Activated naive CD4-positive, alpha-beta T cell treated with anti-CD3 and anti-CD28 coated beads, Interleukin-2, amount 50 U/mL, for 16 hours (primary cell): Measurements from ENCODE around the gene MSANTD1.
A peak's percentile ranks its signal among the peaks of the same experiment; 100 is the strongest.

Experiments
- DNase-seq: peaks from one replicate; pipeline ENCODE4 v3.0.0-alpha.2; 2020

MSANTD1 gene

GRCh38 chr4:3248811-3249661 lies at the start of gene MSANTD1:
Gene MSANTD1 (plus strand): TSS chr4:3249159. CDS start chr4:3249223, 64 bp downstream.
- DNase-seq, result peak; percentile 7

DNA sequence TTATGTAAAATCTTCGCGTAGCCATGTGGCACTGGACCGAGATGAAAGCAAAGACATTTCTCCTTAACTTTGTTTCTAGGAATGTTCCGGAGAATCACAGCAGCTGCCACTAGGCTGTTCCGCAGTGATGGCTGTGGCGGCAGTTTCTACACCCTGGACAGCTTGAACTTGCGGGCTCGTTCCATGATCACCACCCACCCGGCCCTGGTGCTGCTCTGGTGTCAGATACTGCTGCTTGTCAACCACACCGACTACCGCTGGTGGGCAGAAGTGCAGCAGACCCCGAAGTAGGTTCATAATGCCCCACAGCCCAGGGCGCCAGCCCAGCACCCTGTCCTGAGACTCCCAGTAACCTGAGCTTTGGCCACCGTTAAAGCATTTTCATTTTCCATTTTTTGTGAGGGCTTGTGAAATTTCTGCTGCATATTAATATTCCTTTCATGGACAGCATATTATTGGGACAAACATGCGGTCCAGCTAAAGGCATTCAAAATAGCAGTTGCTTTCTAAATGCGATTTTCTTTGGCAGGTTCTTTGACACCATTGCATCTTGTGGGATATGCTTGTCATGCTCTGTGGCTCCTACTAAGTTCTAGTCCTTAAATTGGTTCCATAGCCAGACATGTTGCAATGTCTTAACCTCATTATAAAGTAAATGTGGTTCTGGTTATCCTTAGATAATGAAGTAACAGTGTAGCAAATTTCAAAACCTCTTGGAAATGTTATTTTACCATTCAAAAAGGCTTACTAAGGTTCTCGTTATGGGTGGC lies 49.1 kb upstream of the MSANTD1 start:
- DNase-seq, result no peak

DNA sequence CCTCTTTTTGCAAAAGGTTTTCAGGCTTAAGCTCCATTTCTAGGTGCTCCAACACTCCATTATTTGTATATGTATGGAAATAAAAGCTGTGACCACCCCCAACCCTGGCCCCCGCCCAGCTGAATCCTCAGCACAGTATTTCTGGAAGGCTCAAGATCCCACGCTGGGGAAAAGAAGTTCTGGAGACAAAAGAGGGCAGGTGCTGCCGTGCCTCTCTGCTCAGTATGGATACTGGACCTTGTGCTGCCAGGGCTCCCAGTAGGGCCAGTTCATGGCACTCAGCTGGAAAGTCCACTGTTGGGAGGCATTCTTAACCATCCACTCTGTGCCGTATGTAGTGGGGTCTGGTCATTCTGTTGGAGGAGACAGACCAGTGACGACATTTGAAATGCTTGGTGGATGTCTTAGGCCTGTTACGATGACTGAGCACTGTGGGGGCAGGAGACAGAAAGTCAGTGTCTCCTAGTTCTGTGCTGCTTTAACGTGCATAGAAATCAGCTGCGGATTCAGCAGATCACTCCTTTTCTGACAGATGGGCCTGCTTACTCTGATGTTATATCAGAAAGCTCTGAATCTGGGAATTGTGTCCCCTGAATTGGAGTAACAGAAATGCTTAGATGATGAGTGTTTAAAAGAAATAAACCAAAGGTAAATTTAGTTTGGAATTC lies 48.4 kb upstream of the MSANTD1 start:
- DNase-seq, result no peak

DNA sequence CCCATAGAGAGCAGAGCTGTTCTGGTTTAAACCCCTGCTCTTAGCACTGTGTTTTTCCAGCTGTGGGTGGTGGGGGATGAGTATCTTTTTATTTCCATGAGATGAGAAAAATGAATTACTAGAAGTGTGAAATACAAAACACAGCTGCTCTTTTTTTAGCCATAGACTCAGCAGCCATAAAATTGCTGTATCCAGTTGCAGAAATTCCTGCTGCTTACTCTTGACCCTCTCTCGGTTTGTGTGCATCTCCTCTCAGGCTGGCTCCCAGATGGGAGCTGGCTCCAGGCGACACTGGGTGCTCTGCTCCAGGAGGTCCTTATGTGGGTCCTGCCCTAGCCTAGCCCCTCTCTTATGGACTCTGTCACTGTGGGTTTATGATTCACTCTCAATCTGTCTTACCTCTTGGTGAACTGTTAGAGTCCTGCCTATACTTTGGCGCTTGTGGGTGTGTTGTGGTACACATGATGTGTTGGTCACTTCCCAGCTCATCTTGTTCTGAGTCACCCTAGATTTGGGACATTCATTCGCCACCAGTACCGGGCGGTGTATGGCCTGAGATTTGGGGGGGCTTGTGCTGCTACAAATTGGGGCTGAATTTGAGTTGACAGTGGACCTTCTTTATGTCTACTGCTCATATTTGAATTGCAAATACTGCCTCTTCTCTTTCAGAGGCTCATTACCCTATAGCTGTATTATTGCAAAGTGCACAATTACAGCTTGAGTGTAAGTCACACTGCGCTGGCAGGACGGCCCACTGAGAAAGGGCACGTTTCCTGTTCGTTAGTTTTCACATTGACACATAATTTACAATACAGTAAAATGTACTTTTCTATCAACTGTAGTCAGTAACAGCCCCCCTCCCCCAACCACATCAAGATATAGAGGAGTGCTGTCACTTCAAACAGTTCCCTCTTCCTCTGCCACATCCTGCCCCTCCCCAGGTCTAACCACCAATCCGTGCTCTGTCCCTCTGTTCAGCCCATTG lies 46.9 kb upstream of the MSANTD1 start:
- DNase-seq, result peak; percentile 54

DNA sequence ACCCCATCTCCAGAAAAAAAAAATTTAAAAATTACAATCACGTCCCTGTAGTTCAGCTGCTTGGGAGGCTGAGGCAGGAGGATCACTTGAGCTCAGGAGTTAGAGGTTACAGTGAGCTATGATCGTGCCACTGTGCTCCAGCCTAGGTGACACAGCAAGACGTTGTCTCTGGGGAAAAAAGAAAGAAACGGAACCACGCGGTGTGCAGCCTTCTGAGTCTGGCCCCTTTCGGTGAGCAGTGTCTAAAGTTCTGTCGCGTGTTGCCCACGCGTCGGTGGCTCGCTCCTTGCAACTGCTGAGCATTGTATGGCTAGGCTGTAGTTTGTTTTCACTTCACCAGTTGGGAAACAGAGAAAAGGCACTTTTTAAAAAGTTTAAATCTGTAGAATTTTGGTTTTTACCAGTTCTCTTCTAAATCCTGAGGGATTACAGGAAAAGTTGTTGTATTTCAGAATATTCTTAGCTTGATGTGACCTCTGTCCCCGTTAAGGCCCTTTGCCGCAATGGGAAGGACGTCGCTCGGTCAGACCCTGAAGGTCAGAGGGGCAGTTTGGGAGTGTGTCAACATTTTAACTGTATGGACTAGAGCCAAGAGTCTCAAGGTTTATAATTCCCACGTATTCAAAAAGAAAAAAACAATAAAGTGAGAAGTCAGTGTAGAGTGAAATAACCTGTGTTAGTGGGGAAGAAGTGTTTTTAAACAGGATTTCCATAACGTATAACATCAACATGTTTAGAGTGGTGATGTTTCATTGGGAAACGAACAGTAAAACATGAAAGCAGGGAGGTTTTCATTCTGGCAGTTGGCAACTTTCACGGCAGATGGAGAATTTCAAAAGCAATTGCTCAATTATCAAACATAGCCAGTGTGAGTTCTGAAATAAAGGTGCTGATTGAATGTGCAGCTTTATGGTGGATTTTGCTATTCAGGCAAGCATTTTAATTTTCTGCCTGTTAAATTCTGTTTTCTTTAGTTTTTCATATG lies 45.8 kb upstream of the MSANTD1 start:
- peak; percentile 48 for DNase-seq

DNA sequence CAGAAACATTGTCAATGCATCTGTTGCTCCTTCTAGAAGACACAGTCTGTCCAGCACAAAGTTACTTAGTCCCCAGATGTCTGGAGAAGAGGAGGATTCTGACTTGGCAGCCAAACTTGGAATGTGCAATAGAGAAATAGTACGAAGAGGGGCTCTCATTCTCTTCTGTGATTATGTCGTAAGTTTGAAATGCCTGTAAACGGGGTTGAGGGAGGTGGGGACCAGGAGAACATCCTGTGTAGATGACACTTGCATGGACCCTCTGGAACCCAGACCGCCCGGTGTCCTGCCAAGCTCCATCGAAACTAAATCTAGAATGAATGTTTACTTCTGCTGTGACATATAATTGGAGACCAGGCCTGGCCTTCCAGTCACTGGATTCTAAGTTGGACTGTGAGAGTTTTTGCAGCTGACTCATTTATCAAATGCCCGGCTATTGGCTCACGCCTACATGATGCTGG lies 45.0 kb upstream of the MSANTD1 start:
- DNase-seq, result no peak

DNA sequence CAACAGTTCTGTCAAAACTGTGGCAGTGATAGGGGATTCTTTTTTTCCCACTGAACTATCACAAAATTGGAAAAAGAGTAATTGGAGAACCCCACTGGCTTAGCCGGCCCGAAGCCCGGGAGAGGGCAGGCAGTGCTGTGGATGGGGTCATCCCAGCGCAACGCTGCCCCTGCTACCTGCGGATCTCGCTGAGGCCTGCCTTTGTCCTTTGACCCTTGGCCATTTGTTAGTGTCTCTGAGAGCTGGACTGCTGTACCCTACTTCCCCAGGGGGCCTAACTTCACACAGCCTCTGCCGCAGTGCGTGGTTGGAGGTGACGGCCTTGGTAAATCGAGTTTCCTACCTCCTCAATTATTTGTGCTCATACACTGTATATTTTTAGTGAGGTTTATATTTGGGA lies 43.0 kb upstream of the MSANTD1 start:
- DNase-seq, result no peak

GRCh38 chr4:3206439-3207100 lies 42.4 kb upstream of the MSANTD1 start:
- DNase-seq, result no peak

DNA sequence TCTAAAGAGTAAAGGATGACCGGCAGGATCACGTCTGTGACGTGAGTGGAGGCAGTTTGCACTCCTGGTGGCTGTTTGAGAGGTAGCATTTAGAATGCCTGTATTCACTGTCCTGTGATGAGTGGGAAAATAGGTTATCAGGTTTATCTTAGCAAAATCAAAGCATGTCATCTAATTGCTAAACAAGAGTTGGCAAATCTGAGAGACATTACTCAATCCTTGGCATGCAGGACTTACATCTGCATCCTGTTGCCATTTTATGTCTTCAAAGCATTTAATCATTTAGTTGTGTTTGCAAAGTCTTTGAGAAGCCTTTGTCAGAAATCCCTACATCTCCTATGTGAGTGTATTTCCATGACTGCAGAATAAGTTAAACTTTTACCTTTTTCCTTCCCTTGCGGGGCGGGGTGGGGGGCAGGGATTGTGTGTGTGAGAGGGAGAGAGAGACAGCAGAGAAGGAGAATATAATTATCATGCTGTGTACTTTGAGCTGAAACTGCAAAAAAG lies 41.4 kb upstream of the MSANTD1 start:
- no peak for DNase-seq

DNA sequence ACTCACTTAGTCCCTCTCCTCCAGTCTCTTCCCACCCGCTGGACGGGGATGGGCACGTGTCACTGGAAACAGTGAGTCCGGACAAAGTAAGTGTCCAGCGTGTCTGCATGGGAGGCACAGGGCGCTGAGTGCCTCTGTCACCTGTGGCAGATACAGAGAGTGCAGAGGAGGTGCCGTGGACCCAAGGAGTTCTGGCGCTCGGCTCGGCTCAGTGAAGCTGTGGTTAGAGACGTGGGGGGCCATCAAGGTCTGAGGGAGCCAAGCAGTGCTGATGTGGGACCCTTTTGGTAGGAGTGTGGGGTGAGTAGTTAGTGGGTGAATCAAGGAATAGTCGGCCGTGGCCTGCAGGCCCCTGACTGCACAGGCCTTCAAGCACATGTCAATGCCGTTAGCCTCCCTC lies 40.1 kb upstream of the MSANTD1 start:
- no peak for DNase-seq

GRCh38 chr4:3209551-3210325 lies 39.2 kb upstream of the MSANTD1 start:
- DNase-seq, result no peak

DNA sequence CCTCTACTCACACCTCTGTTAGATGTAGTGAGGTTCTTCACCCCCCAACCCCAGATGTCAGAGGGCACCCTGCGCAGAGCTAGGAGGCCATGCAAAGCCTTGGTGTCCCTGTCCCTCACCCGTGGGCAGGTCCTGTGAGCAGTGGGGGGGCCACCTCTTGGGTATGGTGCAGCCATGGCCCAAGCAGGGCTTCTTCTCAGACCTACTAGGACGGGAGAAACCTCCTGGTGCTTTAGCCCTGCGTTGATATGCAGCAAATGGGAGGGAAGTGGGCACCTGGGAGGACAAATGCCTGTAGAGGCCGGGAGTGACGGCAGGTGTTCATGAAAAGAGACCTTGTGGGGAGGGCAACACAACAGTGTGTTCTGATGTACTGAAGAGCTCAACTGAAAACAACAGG lies 38.5 kb upstream of the MSANTD1 start:
- no peak for DNase-seq

GRCh38 chr4:3211866-3212265 lies 37.1 kb upstream of the MSANTD1 start:
- DNase-seq, result no peak

DNA sequence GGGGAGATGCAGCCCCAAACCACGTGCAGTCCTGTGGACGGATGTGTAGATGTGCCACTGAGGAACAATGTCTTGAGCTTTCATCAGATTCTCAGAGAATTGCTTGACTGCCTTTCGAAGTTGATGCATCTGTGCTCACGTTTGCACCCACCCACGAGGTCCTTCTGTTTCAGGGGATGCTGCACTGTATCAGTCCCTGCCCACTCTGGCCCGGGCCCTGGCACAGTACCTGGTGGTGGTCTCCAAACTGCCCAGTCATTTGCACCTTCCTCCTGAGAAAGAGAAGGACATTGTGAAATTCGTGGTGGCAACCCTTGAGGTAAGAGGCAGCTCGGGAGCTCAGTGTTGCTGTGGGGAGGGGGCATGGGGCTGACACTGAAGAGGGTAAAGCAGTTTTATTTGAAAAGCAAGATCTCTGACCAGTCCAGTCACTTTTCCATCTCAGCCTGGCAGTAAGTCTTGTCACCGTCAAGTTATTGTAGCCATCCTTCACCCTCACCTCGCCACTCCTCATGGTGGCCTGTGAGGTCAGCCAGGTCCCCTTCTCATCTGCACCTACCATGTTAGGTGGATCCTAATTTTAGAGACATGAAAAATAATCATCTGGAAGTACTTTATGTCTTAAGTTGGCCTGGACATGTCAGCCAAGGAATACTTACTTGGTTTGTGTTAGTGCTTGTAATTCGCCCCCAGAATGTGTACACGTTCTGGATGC lies 36.4 kb upstream of the MSANTD1 start:
- no peak for DNase-seq

DNA sequence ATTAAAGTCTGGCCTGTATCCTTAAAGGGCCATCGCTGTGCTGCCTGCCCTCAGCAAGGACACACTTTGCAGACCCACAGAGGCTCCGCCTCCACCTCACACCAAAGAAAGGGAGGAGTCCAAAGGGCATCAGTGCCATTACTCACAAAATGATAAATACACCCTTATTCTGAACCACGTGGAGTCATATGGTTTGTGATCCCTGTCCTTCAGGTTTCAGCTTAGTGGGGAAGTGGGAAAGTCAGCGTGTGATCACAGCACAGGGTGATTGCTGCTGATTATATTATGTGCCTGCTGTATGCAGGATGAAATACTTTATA lies 35.9 kb upstream of the MSANTD1 start:
- DNase-seq, result no peak

GRCh38 chr4:3213661-3214250 lies 35.2 kb upstream of the MSANTD1 start:
- no peak for DNase-seq

DNA sequence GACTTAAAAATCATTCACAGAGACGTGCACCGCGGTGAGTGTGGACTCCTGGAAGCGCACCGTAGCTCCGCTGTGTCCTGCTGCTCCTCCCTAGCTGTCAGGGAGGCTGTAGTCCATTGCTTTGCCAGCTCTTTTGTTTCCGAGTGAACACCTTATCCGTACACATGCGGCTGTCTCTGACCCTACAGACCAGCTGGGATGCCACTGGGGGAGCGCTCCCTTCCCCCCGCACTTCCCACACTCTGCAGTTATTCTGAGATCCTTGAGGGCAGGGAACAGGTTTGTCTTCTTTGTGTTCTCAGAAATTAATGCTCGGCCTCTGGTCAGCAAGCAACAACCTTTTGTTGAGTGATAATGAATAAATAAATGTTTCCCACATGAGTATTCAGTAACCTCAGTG lies 33.7 kb upstream of the MSANTD1 start:
- DNase-seq, result no peak

GRCh38 chr4:3215733-3216132 lies 33.2 kb upstream of the MSANTD1 start:
- no peak for DNase-seq
